NCI-H1436 treated with DMSO at 0.1 percent for 48 hours (cell line): Measurements from ENCODE around the gene A2ML1.
"Not testable (repeated sequence)": the region's sequence is repeated elsewhere in the genome, so short reads cannot be mapped to it uniquely, and the experiment has no call there.

Experiments
- DNase-seq: peaks from one replicate; lab custom pipeline; 2025; lab: John Stamatoyannopoulos, UW

Gene A2ML1

DNA sequence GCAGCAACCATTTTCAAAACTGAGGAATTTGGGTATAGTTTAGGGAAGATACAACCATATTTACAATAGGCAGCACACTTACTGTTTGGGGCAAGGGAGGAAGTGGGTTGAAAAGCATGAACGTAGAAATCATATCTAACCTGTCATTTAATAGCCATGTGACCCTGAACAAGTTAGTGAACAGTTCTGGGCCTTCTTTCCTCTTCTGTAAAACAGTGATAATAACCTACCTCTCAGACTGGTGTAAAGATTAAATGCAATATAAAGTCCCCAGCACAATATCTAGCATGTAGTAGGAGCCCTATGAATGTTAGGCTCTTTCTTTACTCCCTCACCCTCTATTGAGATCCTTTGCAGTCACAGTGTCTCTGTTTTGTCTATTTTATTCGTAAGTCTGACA is 33.5 kb downstream of the A2ML1 start:
- no peak for DNase-seq

- not testable (repeated sequence) for DNase-seq
Observed at GRCh38 chr12:8859448-8859847, 37.0 kb downstream of the A2ML1 start.

DNA sequence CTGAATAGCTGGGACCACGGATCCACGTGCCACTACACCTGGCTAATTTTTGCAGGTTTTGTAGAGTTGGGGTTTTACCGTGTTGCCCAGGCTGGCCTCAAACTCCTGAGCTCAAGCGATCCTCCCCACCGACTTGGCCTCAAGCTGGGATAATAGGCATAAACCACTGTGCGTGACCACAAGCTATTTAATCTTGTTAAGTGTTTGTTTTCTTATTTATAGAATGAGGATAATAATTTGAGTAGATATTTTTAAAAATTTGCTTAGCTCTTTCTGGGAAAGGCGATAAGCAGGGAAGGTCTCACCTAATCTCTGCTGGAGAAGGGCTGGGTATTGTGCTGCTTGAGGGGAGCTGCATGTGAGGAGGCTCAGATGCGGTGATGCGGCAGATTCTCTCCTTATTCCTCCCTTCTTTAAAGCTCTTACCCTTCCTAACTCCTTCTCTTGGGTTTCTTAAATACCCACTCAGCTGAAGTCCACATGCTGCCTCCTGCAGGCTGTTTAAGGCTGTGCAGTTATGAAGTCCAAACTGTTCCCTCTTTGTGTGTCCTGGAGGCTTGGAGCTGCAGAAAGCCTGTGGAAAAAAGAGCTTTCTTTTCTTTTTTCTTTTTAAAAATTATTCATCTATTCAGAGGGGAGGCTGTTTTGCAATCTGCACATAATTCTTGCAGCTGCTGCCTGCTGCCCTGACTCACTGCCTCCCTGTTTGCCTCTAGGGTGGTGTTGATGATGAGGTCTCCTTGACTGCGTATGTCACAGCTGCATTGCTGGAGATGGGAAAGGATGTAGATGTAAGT is 37.9 kb downstream of the A2ML1 start:
- no peak for DNase-seq

DNA sequence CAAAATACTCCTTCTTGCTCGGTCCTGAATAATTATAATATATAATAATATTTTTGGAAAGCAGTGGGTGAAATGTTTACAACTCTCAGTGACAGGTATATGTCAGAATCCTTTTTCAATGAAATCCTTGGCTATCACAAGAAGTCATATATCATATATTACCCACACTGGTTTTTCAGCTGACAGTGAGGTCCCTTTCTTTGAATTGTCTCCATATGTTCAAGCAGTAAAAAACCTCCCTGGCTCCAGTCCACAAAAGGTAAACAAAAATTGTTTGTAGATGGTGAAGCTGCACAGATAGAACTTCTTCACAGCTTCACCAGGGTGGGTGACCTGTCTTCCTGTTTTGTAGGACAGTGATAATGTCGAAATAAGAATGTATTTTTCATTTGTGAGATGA is 44.0 kb downstream of the A2ML1 start:
- no peak for DNase-seq

DNA sequence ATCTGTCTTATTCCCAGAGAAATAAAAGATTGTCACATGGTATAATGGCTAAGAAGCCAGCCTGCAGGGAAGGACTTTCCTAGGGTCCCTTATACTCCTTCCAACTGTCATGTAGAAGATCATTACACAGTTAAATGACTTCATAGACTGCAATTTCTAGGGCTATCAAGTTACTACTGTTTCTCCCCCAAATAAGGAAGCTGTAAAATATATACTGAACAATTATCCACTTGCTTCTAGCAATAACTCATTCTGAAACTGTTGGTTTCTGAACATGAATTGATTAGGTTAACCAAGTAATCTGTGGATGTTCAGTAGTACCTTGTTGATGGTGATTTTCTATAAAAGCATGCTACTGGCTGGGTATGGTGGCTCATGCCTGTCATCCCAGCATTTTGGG is 44.6 kb downstream of the A2ML1 start:
- DNase-seq: no peak

DNA sequence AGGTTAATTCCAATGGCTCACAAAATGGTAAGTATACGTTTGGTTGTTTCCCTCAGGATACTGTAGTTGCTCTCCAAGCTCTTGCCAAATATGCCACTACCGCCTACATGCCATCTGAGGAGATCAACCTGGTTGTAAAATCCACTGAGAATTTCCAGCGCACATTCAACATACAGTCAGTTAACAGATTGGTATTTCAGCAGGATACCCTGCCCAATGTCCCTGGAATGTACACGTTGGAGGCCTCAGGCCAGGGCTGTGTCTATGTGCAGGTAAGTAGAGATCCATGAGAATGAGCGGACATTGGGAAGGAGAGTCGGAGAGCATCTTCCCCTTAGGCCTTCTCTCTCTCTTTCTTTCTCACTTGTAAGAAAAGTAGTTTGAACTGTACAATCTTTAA is 45.4 kb downstream of the A2ML1 start:
- DNase-seq: no peak

DNA sequence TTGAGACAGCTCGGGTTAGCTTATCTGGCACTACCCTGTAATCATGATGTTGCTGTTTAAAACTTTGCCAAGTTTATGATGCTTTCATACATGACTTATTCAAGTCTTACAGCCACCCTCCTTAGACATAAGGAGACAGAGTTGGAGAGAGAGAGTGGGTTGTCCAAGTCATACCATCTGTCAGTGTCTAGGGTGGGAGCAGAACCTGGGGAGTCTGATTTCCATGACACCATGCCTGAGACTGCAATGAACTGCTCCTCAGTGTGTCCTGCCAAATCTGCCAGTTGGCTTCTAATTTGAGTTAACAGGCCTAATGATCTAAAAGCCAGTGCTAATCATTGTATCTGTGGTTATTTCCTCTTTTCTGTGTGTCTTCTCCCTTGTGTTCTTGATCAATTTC is 48.2 kb downstream of the A2ML1 start:
- DNase-seq: no peak

DNA sequence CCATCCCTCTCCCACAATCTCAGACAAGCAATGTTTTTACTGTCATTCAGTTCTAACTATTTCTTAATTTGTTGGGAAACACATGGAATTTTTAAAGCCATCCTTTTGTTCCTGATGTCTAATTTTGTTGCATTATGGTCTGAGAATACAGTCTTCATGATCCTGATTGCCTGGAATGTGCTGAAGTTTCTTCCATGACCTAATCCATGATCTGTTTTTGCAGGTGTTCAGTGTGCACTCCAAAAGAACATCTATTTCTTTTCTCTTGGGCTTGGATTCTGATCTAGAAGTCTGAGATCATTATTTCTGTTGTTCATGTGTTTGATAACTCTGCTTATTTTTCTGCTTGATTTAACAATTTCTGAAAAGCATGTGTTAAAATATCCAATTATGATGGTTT is 48.6 kb downstream of the A2ML1 start:
- DNase-seq: no peak

DNA sequence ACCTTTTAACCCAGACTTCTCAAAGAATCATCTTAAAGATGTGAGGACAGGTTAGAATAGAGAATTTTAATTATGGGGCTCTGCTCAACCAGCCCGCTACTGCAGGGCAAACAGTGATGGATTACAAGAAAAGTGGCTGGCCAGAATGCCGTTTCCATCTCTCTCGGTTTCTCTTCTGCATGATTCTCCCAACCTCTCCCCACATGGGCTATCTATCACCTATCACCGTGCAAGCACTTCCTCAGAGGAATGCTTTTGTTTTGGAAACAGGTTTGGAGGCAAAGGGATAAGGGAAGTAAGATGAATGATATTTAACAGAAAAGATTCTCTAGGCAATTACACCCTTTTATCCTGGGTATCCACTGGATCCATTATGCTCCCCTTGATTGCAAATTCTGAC is 54.5 kb downstream of the A2ML1 start:
- DNase-seq: no peak

DNA sequence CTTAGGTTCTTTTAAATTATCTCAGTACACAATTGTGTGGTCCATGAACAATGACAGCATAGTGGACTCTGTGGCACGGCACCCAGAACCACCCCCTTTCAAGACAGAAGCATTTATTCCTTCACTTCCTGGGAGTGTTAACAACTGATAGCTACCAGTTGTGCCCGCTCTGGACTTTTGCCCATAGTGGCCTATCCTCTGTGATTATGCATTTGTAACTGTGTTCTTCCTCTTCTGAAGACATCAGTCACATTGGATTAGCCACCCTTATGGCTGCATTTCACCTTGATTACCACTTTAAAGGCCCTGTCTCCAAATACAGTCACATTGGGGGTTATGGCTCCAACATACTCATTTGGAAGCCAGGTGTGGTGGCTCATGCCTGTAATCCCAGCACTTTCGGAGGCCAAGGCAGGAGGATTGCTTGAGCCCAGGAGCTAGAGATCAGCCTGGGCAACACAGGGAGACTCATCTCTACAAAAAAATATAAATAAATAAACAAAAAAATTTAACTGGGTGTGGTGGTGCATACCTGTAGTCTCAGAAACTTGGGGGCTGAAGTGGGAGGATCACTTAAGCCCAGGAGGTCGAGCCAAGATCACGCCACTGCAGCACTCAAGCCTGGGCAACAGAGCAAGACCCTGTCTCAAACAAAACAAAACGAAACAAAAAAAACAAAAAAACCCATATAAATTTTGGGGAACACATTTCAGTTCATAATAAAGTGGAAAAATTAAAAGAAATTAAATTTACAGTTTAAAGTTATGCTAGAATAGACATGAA is 64.3 kb downstream of the A2ML1 start:
- no peak for DNase-seq

DNA sequence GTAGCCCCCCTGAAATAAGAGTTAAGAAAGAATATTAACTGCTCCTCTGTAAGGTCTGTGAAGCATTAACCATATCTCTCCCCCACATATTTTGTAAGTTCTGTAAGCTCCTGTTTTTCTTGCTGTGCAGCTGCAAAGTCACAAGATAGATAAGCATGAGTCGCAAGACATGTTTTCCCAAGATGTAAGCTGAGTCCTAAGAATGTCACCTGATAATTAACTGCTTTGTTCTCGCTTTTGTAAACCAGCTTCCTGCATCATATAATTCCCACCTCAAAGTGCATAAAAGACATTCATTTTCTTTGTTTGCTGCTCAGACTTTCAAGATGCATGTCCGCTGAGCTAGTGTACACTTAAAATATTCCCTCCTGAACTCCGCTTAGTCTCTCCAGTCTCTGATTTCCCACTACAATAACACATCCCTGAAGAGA is 64.9 kb downstream of the A2ML1 start:
- DNase-seq: no peak

- DNase-seq: no peak
Observed at GRCh38 chr12:8890313-8891085, 68.1 kb downstream of the A2ML1 start.

- no peak for DNase-seq
Observed at GRCh38 chr12:8891976-8892375, 69.6 kb downstream of the A2ML1 start.

- no peak for DNase-seq
Observed at GRCh38 chr12:8894378-8894777, 72.0 kb downstream of the A2ML1 start.

DNA sequence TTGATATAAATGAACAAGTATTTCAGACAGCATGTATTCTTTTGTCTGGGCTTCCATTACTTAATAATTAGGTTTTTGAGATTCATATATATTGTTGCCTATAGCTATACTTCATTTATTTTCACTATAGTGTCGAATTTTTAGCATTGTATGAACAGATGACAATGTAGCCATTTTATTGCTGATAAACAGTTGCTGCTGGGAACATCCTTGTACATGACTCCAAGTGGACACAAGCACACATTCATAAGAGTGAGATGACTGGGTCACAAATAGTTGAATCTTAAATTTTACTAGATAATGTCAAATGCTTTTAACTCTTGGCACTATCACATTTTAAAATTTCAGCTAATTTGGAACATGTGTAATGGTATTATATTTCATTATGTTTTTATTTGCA is 72.6 kb downstream of the A2ML1 start:
- DNase-seq: no peak

DNA sequence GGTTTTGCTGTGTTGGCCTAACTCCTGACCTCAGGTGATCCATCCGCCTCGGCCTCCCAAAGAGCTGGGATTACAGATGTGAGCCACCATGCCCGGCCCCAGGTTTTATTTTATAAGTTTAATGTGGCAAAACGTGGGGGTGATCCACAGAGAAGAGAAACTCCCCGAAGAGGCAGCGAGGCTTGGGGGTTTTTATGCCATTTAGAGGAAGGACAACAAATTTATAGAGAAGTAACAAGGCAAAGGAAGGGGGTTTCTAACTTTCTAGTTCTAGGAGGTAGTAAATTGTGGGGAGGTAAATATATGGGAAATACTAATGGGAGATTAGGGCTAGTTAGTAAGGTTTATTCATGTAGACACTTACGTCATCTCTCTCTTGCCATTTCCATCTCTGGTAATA is 74.7 kb downstream of the A2ML1 start:
- no peak for DNase-seq

DNA sequence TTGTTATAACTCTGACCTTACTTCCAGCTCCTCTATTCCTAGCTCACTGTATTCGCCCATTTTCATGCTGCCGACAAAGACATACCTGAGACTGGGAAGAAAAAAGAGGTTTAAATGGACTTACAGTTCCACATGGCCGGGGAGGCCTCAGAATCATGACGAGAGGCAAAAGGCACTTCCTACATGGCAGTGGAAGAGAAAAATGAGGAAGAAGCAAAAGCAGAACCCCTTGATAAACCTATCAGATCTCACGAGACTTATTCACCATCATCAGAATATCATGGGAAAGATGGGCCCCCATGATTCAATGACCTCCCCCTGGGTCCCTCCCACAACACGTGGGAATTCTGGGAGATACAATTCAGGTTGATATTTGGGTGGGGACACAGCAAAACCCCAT is 77.4 kb downstream of the A2ML1 start:
- DNase-seq: no peak

- not testable (repeated sequence) for DNase-seq
Observed at GRCh38 chr12:8902703-8903102, 80.3 kb downstream of the A2ML1 start.

DNA sequence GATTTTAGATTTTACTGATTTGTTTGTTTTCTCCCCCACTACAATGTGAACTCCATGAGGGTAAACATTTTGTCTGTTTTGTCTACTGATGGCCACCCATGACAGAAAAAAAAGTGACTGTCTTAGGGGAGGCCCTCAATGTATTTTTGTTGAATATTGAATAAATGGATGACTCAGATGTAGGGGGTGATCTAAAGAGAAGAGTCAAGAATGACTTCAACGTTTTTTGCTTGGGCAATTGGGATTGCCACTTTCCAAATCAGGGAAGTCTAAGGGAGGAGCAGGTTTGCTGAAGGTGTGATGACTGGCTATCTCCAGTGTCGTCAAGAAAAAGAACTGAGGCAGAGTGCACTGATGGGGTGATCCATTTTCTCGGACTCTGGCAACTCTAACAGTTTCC is 81.2 kb downstream of the A2ML1 start:
- DNase-seq: no peak

DNA sequence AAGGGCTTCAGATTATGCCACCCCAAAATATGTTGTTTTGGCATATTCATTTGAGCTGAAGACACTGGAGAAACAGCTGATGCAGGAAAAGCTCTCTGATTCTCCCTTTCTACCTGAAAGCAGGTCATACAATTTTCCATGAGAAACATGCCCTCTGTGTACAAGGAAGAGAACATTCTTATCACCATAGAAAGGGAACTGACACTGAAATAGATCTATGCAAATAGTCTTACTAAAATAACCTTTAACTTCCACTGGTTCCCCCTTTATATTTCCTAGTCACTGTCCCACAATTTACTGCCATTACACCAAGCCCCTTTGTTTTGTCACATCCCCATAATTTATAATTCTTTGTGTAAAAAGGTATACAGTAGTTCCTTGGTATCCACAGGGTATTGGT is 82.2 kb downstream of the A2ML1 start:
- no peak for DNase-seq

GRCh38 chr12:8905546-8905945 is 83.1 kb downstream of the A2ML1 start:
- DNase-seq: no peak

- no peak for DNase-seq
Observed at GRCh38 chr12:8906266-8907180, 84.1 kb downstream of the A2ML1 start.
